Measurements from ENCODE around the gene TMEM187.

TMEM187 gene

DNA sequence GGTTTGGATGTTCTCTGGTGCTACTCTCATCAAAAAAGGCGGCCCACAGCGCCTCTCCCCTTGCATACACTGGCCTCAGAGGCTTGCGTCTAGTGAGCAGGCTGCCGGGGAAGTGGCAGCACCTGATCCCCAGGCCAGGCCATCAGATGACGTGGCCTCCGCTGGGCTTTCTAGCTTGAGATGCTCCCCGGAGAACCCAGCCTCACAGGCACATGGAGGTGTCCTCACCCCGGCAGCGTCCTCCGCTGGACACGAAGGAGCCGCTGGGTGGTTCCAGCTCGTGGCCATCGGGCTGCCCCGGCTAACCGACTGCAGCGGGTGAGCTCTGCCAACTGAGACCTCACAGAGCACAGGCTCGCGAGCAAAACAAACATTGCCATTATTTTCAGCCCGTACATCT lies 34.4 kb downstream of the TMEM187 start:
- no peak for FAIRE-seq

- no peak for FAIRE-seq
These were observed 36.0 kb downstream of the TMEM187 start for GRCh38 chrX:154008521-154008920.

- no peak for FAIRE-seq
These were observed 38.0 kb downstream of the TMEM187 start for GRCh38 chrX:154010330-154011087.

DNA sequence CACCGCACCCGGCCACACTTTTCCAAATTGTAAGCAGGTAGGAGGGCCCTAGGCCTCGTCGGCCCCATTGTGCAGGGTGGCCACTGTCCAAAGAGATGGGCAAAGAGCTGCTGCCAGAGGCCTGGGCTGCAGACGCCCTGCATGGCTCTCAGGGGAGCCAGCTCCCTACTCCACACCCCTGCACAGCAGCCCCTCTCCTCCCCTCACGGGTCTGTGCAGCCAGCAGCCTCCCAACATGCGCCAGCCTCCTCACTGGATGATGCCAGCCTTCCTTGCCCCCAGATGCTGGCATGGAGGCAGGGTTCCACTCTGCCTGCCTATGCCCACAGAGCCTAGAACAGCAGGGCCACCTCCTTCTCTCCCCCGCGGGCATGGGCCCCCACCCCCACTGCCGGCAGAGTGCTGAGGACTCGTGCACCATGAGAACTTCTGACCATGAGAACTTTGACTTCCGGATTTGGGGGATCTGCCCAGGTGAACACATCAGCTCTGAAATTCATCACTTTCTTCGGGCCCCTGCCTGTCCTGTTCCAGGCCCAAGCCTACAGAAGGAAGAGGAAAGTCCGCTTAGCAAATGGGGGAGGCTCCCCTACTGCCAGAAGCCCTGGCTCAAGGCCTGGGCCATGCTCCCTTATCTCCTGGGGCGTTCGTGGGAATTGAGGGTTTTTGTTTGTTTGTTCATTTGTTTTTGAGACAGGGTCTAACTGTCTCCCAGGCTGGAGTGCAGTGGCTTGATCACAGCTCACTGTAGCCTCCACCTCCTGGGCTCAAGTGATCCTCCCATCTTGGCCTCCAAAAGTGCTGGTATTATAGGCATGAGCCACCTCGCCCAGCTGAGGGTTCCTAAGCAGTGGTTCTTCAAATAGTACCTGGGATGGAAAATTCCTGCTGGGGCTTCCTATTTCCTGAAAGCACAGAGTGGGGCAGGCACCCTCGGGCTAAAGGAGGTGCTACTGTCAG lies 39.1 kb downstream of the TMEM187 start:
- no peak for FAIRE-seq

DNA sequence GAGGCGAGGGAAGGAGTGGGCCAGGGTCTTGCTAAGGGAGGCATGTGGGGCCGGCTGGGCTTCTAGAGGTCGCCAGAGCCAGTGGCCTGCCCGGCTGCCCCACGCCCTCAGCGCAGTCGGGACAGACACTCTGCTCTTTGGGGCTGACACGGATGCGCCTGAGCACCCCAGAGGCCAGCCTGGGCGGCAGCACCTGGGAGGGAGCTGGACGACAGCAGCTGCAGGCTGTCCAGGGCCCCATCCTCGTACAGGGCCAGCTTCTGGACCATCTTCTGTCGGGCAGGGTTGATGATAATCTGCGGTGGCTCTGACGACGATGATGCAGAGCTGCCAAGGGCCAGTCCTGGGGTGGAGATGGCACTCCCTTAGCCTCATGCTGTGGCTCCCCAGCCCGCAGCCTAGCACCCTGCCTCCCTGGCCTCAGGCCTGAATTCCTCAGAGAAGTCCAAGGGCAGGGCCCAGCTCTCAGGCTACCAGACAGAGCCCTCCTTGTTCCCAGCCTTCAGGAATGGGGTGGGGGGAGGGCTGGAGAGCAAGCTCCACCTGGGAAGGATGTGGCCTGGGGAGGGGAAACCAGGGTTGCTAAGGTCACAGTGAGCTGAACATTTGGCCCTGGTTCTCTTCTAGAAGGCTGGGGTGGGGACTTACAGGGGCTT lies 39.9 kb downstream of the TMEM187 start:
- FAIRE-seq, result no peak

GRCh38 chrX:154013001-154013421 lies 40.5 kb downstream of the TMEM187 start:
- no peak for FAIRE-seq

DNA sequence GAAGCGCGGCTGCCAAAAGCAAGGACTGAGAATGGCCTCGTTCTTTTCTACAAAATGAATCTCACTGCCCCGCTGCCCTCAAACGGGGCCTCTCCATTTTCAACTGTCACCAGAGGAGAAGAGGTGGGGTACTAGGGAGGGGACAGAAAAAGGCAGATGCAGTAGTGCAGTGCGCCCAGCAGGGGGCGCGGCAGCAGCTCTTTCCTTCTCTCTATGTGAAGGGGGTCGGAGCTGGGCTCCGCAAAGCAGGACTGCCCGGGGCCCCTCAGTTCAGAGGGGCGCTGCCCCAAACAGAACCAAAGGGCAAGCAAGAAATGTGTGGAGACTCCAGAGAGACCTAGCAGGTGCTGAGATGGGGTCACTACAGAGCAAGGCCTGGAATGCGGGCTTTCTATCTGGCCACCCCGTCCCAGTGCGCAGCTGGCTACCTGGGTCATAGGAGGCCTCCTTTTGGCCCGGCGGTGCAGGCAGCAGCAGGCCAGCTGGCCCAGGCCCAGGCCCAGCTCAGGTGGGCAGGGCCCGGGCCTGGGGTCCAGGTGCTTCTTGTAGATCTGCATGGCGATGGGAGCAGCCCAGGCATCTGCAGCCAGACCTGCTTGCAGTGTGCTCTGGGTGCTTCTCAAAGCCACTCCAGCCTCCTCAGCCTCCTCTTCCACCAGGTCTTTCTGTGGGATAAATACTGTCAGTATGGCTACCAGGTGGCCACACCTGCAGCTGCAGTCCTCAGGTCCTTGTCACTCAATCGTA lies 41.2 kb downstream of the TMEM187 start:
- FAIRE-seq, result no peak

GRCh38 chrX:154014429-154015380 lies 42.2 kb downstream of the TMEM187 start:
- FAIRE-seq, result no peak

GRCh38 chrX:154015581-154016264 lies 43.2 kb downstream of the TMEM187 start:
- no peak for FAIRE-seq

DNA sequence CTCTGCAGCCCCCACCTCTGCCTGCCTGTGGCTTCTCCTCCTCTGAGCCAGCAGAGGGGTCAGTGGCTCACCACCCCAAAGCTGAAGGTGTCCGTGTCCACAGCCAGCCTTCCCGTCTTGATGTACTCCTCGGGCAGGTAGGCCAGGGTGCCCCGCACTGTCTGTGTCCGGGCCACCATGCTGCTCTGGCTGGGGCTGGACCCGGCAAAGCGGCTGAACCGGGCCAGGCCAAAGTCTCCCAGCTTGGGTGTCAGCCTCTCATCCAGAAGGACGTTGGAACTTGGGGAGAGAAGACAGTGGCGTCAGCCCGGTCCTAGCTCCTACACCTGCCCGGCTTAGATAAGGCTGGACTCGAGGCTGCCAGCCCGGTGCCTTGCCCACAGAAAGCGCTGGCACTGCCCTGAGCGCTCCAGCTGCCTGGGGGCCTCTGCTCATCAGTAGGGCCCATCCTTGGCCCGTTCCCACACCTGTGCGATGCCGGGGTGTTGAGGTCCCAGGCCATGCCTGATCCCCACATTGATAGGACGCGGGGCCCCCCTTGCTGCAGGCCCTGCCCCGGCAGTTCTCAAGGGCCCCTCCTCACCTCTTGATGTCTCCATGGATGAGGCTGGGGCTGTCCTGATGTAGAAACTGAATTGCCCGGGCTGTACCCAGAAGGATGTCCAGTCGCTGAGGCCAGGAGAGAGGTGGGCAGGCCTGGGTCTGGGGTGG lies 44.0 kb downstream of the TMEM187 start:
- no peak for FAIRE-seq

GRCh38 chrX:154017766-154018517 lies 45.4 kb downstream of the TMEM187 start:
- no peak for FAIRE-seq

GRCh38 chrX:154018518-154019060 lies 46.0 kb downstream of the TMEM187 start:
- no peak for FAIRE-seq

DNA sequence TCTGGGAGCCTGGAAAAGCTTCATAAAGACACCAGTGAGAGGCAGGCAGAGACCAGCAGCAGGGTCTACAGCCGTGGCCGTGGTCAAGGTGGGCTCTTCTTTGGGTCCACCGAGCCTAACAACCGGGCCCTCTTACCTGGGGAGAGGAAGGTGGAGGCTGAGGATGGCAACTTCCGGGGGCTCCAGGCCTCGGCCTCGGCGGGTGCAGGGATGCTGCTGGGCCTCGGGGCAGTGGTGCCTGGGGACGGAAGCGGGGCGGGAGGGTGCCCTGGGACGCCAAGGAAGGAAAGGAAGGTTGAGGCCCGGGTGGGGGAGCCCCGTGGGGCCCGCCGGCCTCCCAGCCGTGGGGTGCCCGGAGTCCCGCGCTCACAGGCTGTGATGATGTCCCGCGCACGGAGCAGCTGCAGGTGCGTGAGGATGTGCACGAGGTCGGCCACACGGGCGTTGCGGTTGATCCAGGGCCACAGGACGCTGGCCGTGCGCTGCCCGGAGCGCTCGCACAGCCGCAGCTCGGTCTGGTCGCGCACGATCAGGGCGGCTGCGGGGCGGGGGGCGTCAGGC lies 46.6 kb downstream of the TMEM187 start:
- FAIRE-seq, result no peak

GRCh38 chrX:154019633-154020528 lies 47.3 kb downstream of the TMEM187 start, which contains the start of gene IRAK1:
Gene IRAK1, minus strand, starts transcription at chrX:154019902. Its CDS starts 90 bp downstream, at chrX:154019812.
- FAIRE-seq, result no peak

GRCh38 chrX:154020536-154021115 lies 48.1 kb downstream of the TMEM187 start:
- no peak for FAIRE-seq

- no peak for FAIRE-seq
These were observed 48.6 kb downstream of the TMEM187 start for GRCh38 chrX:154021131-154021611.

DNA sequence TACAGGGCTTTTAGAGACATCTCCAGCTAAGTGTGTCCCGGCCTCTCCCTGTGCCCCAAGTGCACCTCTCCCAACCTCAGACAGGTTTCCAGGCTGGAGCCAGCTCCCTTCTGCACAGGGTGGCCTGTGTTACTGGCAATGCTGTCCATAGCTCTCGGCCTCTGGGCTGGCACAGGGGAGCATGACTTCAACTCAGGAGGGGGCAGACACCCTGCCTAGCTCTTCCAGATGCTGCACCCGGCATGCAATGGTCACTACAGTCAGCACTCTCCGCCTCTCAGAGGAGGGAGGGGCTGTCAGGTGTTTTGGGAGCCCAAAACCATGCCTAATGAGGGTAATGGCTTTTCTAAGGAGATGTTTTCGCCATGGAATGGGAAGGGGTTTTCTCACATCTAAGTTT lies 49.6 kb downstream of the TMEM187 start:
- no peak for FAIRE-seq
